HepG2 (cell line): ENCODE data around the gene NUFIP2. TPM values are rescaled to one million over a fixed set of nuclear protein-coding genes. Genes with fewer than 3 reads are reported as not detected.

Experiments used
- ATAC-seq: fragments of 200-7000 bp; cut with Tn5 transposase; 3 replicates; pipeline ENCODE4 v1.9.1; 2020; ENCODE audit warnings: mild to moderate bottlenecking, moderate library complexity
- BruUV-seq: library from RNA; stranded (reverse); fragments of 400-500 nt; replicated peaks from 2 replicates; lab custom pipeline; 2021; lab: Mats Ljungman, UMichigan
- CTCF ChIA-PET: fragments of 300-600 bp; formaldehyde crosslinking; extraction: SDS; loops from one replicate; lab custom pipeline; 2021; ENCODE audit warnings: low total read pairs, inconsistent platforms, low intra/inter-chr PET ratio; lab: Yijun Ruan, JAX
- POLR2A ChIA-PET: fragments of 350-600 bp; sonication (Branson Sonifier 250); formaldehyde crosslinking; loops from one replicate; lab custom pipeline; 2020; ENCODE audit warnings: antibody characterized with exemption, inconsistent platforms; lab: Yijun Ruan, JAX
- DNase-seq: peaks from one replicate; pipeline ENCODE4 v3.0.0-alpha.2; 2015; ENCODE audit warnings: low spot score
- FAIRE-seq: peaks from 3 replicates; lab custom pipeline; 2011; peaks lifted over from hg19 to GRCh38; lab: Jason Lieb, UNC
- H2AFZ ChIP-seq: one replicate; pipeline ENCODE4 v1.6.1; 2011; ENCODE audit warnings: low read length, inconsistent platforms
- H3K27ac ChIP-seq: fragments of 300-600 bp; 3 replicates; pipeline ENCODE4 v1.8.0; 2011; ENCODE audit warnings: mixed run types, mild to moderate bottlenecking, mixed read lengths, low read length, inconsistent platforms; ENCODE audit not compliant: insufficient read depth; ENCODE audit errors: extremely low read length
- H3K27me3 ChIP-seq, 2 experiments: fragments of 200-600 bp in 1 of 2; 2 replicates in 1 of 2; 3 replicates in 1 of 2; pipeline versions ENCODE4 v1.6.0 to v1.8.0; 2011; ENCODE audit warnings: low read length in 2 of 2, mild to moderate bottlenecking in 2 of 2, moderate library complexity in 2 of 2, inconsistent platforms in 1 of 2; ENCODE audit not compliant: insufficient read depth in 2 of 2, control insufficient read depth in 1 of 2
- H3K36me3 ChIP-seq, 2 experiments: fragments of 200-600 bp in 1 of 2; replicated peaks in 1 of 2; 2 replicates in 1 of 2; 3 replicates in 1 of 2; pipeline versions ENCODE4 v1.5.1 to v1.8.0; 2011; ENCODE audit warnings: low read length in 2 of 2, inconsistent platforms in 1 of 2; ENCODE audit not compliant: insufficient read depth in 2 of 2, control insufficient read depth in 1 of 2
- H3K4me1 ChIP-seq: 2 replicates; pipeline ENCODE4 v1.5.1; 2012; ENCODE audit warnings: low read length, inconsistent platforms; ENCODE audit not compliant: insufficient read depth
- H3K4me2 ChIP-seq: 2 replicates; pipeline ENCODE4 v1.6.0; 2011; ENCODE audit warnings: low read depth, low read length, inconsistent platforms
- H3K4me3 ChIP-seq, 3 experiments: fragments of 200-600 bp in 1 of 3; sonication (generic), shearing (Covaris generic) in 1 of 3; replicated peaks in 1 of 3; 2 replicates each; pipeline ENCODE4 v1.5.1; 2011 to 2016; ENCODE audit warnings: low read length in 3 of 3, inconsistent platforms in 2 of 3, low read depth in 2 of 3, mild to moderate bottlenecking in 2 of 3, control low read depth in 1 of 3, mixed read lengths in 1 of 3; ENCODE audit not compliant: insufficient read depth in 1 of 3
- H3K79me2 ChIP-seq: one replicate; pipeline ENCODE4 v1.6.1; 2011; ENCODE audit warnings: low read length, inconsistent platforms; ENCODE audit not compliant: insufficient read depth
- H3K9ac ChIP-seq: 2 replicates; pipeline ENCODE4 v1.6.0; 2011; ENCODE audit warnings: mild to moderate bottlenecking, low read depth, low read length, inconsistent platforms; ENCODE audit not compliant: insufficient read depth
- H3K9me3 ChIP-seq: 2 replicates; pipeline ENCODE4 v1.5.1; 2012; ENCODE audit warnings: mild to moderate bottlenecking, low read length
- H4K20me1 ChIP-seq: 2 replicates; pipeline ENCODE4 v1.6.0; 2011; ENCODE audit warnings: inconsistent platforms, mild to moderate bottlenecking, low read length, moderate library complexity; ENCODE audit not compliant: insufficient read depth
- ATF7 ChIP-seq, 2 experiments: fragments of 450-650 bp in 1 of 2; sonication (generic) in 1 of 2; formaldehyde crosslinking in 1 of 2; IDR thresholded peaks; 2 replicates each; pipeline versions ENCODE4 v1.4.0 to v1.6.1; 2016 to 2020; ENCODE audit warnings: antibody characterized with exemption in 1 of 2, mild to moderate bottlenecking in 1 of 2, missing genetic modification reagents in 1 of 2
- CREB1 ChIP-seq, 2 experiments: fragments of 450-650 bp in 1 of 2; IDR thresholded peaks; 2 replicates each; pipeline ENCODE4 v1.6.1; 2016 to 2017; ENCODE audit warnings: control low read depth in 1 of 2, mild to moderate bottlenecking in 1 of 2, missing compliant biosample characterization in 1 of 2, missing genetic modification characterization in 1 of 2
- FOSL2 ChIP-seq: sonication (generic); formaldehyde crosslinking; IDR thresholded peaks from 2 replicates; pipeline ENCODE4 v1.4.0; 2020; ENCODE audit warnings: missing genetic modification reagents
- HDAC2 ChIP-seq: sonication (generic); formaldehyde crosslinking; IDR thresholded peaks from 2 replicates; pipeline ENCODE4 v1.4.0; 2020; ENCODE audit warnings: missing genetic modification reagents
- RARA ChIP-seq: IDR thresholded peaks from 2 replicates; pipeline ENCODE4 v1.6.1; 2016; ENCODE audit warnings: missing genetic modification reagents, missing compliant biosample characterization
- SIN3A ChIP-seq: IDR thresholded peaks from 2 replicates; pipeline ENCODE4 v1.6.1; 2011; ENCODE audit warnings: low read depth, mild to moderate bottlenecking, control low read depth, low read length, borderline replicate concordance
- SOX5 ChIP-seq: IDR thresholded peaks from 2 replicates; pipeline ENCODE4 v1.6.1; 2016; ENCODE audit warnings: borderline replicate concordance
- ZNF34 ChIP-seq: sonication (generic); formaldehyde crosslinking; IDR thresholded peaks from 2 replicates; pipeline ENCODE4 v1.4.0; 2020; ENCODE audit warnings: mild to moderate bottlenecking, missing genetic modification reagents, borderline replicate concordance
- ZNF619 ChIP-seq: sonication (generic); formaldehyde crosslinking; IDR thresholded peaks from 2 replicates; pipeline ENCODE4 v1.4.0; 2020; ENCODE audit warnings: mild to moderate bottlenecking, missing genetic modification reagents
- ZNF768 ChIP-seq: sonication (generic); formaldehyde crosslinking; IDR thresholded peaks from 2 replicates; pipeline ENCODE4 v1.4.0; 2020; ENCODE audit warnings: missing genetic modification reagents
- WGBS: methylation state at CpG from one replicate; pipeline ENCODE4 v1.1.6; 2017; ENCODE audit warnings: low lambda C conversion rate; 5-methylcytosine and 5-hydroxymethylcytosine counted together
- in situ Hi-C: cut with HindIII; loops from 2 replicates; pipeline ENCODE4 v1.10.0; 2017; ENCODE audit warnings: low pct_unique_long_range_greater_than_20kb; ENCODE audit not compliant: extremely low pct_ligation_motif_present
- intact Hi-C: fragments of 100-400 bp; cut with micrococcal nuclease; formaldehyde crosslinking; loops from one replicate; pipeline ENCODE4 v1.10.0; 2022; ENCODE audit not compliant: unreplicated experiment
- polyA plus RNA-seq, 8 experiments: library from polyadenylated mRNA; depleted of rRNA in 3 of 8; stranded (reverse) in 7 of 8; unstranded in 1 of 8; fragments of >200 nt; fragmentation: Illumina TruSeq in 4 of 8; extraction: Trizol in 4 of 8; gene quantifications; 2 replicates each; pipeline versions ENCODE4 v1.2.1 to v1.2.3, GENCODE V29; 2011 to 2016; ENCODE audit warnings: low read depth in 4 of 8, missing spikeins in 1 of 8, mixed read lengths in 1 of 8; ENCODE audit not compliant: insufficient read depth in 1 of 8
- total RNA-seq, 5 experiments: library from RNA; depleted of rRNA; stranded (reverse); fragments of >200 nt; fragmentation: Illumina TruSeq; extraction: Trizol; gene quantifications; 2 replicates each; pipeline ENCODE4 v1.2.3, GENCODE V29; 2016; ENCODE audit warnings: low read depth in 1 of 5

The NUFIP2 gene
- total and polyA plus RNA-seq, 2 of the 13 experiments (the other 11 are each of a cell fraction or from before 2014, with no cell fraction given) = 10.3 to 30.8 TPM

- ChIA-PET POLR2A (no interaction called here), CTCF (no interaction called here)
- Histone ChIP-seq H3K27ac (no peak overlapping the region), H3K4me1 (peaks cover 11% of the 10 kb centered on the region), H3K36me3 (no peaks in the 10 kb centered on the region), H4K20me1 (no peaks in the 10 kb centered on the region), H2AFZ (no peak overlapping the region), H3K4me3 (no peak overlapping the region), H3K9ac (no peak overlapping the region), H3K27me3 (peaks cover 1 to 7% of the 10 kb centered on the region in 2 experiments; a peak in 3 of 5 replicates), H3K9me3 (no peaks in the 10 kb centered on the region), H3K79me2 (no peaks in the 10 kb centered on the region), H3K4me2 (no peak overlapping the region)
- WGBS = 92% methylated on average over 1 of the region's 1 CpG
- BruUV-seq = no TSS peak
- TF ChIP-seq ZNF768 = peak; percentile 79; the same call in 1 of the 2 replicates
- TF ChIP-seq SIN3A = no peak
- no peak for ATAC-seq
- no peak for FAIRE-seq
- intact Hi-C loops = no loop called here
- in situ Hi-C loops = no loop called here
- no peak for DNase-seq
These were observed 81.8 kb downstream of the NUFIP2 start for GRCh38 chr17:29212094-29212631.

DNA sequence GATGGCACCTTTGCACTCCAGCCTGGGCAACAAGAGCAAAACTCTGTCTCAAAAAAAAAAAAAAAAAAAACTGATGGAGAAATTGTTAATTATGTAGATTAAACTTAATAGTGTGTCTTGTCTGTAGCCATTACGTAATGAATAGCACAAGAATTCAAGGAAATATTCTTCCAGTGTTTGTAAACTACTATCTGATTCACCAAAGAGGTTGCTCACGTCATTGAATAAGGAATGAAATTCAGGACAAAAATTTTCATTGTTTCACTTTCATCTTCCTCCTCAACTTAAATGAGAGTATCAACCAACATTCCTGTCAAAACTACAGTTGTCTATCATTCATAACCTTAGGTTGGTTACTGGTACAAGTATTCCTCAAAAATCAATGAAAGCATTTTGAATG lies 83.1 kb downstream of the NUFIP2 start:
- Histone ChIP-seq H3K27me3 (no peaks in the 10 kb centered on the region; a peak in 1 of 5 replicates), H3K9ac (no peak overlapping the region), H3K4me2 (no peak overlapping the region), H2AFZ (no peak overlapping the region), H3K4me1 (peaks cover 11% of the 10 kb centered on the region), H3K36me3 (no peaks in the 10 kb centered on the region), H3K4me3 (no peak overlapping the region), H4K20me1 (no peaks in the 10 kb centered on the region), H3K79me2 (no peaks in the 10 kb centered on the region), H3K9me3 (no peaks in the 10 kb centered on the region), H3K27ac (no peak overlapping the region)
- in situ Hi-C loops = no loop called here
- ATAC-seq = no peak
- CTCF ChIA-PET = no interaction called here
- TF ChIP-seq HDAC2 = no peak
- TF ChIP-seq ZNF619 (CRISPR knock-in tag) = no peak
- no peak for TF ChIP-seq ZNF34 (CRISPR knock-in tag)
- TF ChIP-seq CREB1 (IDR thresholded peaks at IDR 0.05) = peak; percentile 10; the same call in 1 of the 2 replicates
- no peak for TF ChIP-seq CREB1 (CRISPR knock-in tag; IDR thresholded peaks at IDR 0.05)
- TF ChIP-seq FOSL2 = no peak
- no peak for TF ChIP-seq SOX5 (CRISPR knock-in tag)
- peak; percentile 42; the same call in 1 of the 2 replicates for TF ChIP-seq ATF7 (IDR thresholded peaks at IDR 0.05)
- no peak for TF ChIP-seq ATF7 (CRISPR knock-in tag; IDR thresholded peaks at IDR 0.05)
- TF ChIP-seq RARA (CRISPR knock-in tag) = no peak
- POLR2A ChIA-PET = no interaction called here
- no peak for DNase-seq
- 26% methylated on average over 2 of the region's 2 CpGs for WGBS
- FAIRE-seq = no peak
- intact Hi-C loops = no loop called here
- no TSS peak for BruUV-seq
